ENCODE measurements around the gene FAM174C.

The FAM174C gene

DNA sequence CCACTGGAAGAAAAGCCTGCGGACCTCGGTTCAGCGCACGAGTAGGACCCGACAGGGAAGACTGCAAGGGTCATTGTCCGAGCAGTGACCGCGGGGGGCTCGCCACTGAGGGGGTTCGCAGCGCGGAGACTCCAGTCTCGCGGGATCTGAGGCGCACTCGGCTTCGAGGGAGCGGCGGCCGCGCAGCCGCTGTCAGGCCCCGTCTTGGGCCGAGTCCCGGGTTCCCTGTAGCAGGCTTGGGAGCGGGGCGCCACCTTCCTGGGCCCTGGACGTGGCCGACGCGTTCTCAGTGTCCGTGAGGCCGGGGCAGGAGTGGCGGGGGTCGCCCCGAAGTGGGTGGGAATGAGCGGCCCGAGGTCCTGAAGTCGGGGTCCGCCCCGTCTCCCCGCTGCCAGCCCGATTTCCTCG, 474 bp upstream of the FAM174C start:
- CTCF ChIA-PET = interaction anchor here (0.8 to 1.0 kb wide), 2 partner anchors 8 to 31 kb away, joined by 4 to 5 read pairs; no protein-coding TSS in a partner anchor
- peaks cover 4 to 83% of the 10 kb centered on the region in 2 experiments; a peak in 2 of 3 replicates for H3K36me3 ChIP-seq (ENCODE audit: control insufficient read depth in 2 of 2, insufficient read depth in 1 of 2, low read length in 2 of 2)
- TF ChIP-seq ZNF311 (tag by site-specific recombination; IDR thresholded peaks at IDR 0.05; ENCODE audit: borderline replicate concordance) (no peak), ZNF558 (tag by site-specific recombination; IDR thresholded peaks at IDR 0.05) (no peak), ZNF585B (tag by site-specific recombination; IDR thresholded peaks at IDR 0.05) (no peak), ZNF664 (tag by site-specific recombination; IDR thresholded peaks at IDR 0.05) (no peak), ZNF140 (tag by site-specific recombination; IDR thresholded peaks at IDR 0.05) (no peak), ZNF624 (tag by site-specific recombination; IDR thresholded peaks at IDR 0.05) (no peak), ZNF501 (tag by site-specific recombination; IDR thresholded peaks at IDR 0.05) (peak; percentile 90; the same call in 1 of the 2 replicates), ZNF175 (tag by site-specific recombination; IDR thresholded peaks at IDR 0.05) (no peak), ZNF239 (tag by site-specific recombination; IDR thresholded peaks at IDR 0.05) (no peak), ZFP41 (tag by site-specific recombination; IDR thresholded peaks at IDR 0.05; ENCODE audit: borderline replicate concordance) (no peak), ZNF341 (tag by site-specific recombination; IDR thresholded peaks at IDR 0.05; ENCODE audit: low read depth) (0 out of 2 replicates have a peak, but pooled peaks have one; percentile 8), ZNF37A (tag by site-specific recombination; IDR thresholded peaks at IDR 0.05) (no peak), ZNF629 (tag by site-specific recombination; IDR thresholded peaks at IDR 0.05) (peak; percentile 76), GLI4 (tag by site-specific recombination; IDR thresholded peaks at IDR 0.05) (no peak), GLIS2 (tag by site-specific recombination; IDR thresholded peaks at IDR 0.05) (peak; percentile 74), SP7 (tag by site-specific recombination; IDR thresholded peaks at IDR 0.05) (peak; percentile 70), ZNF658 (tag by site-specific recombination; IDR thresholded peaks at IDR 0.05) (no peak), ZNF138 (tag by site-specific recombination; IDR thresholded peaks at IDR 0.05; ENCODE audit: borderline replicate concordance) (no peak), ZNF366 (tag by site-specific recombination; conservative IDR thresholded peaks at IDR 0.05) (no peak), ZNF837 (tag by site-specific recombination; IDR thresholded peaks at IDR 0.05) (0 out of 2 replicates have a peak, but pooled peaks have one; percentile 67), ZNF2 (tag by site-specific recombination; IDR thresholded peaks at IDR 0.05) (peak; percentile 92), ZNF324 (tag by site-specific recombination; IDR thresholded peaks at IDR 0.05) (peak; percentile 91; the same call in 1 of the 2 replicates), KLF7 (tag by site-specific recombination; IDR thresholded peaks at IDR 0.05; ENCODE audit: borderline replicate concordance) (0 out of 2 replicates have a peak, but pooled peaks have one; percentile 75), ZNF248 (tag by site-specific recombination; IDR thresholded peaks at IDR 0.05) (no peak), ZNF623 (tag by site-specific recombination; IDR thresholded peaks at IDR 0.05) (no peak)
- TF ChIP-seq, protein P1, sequence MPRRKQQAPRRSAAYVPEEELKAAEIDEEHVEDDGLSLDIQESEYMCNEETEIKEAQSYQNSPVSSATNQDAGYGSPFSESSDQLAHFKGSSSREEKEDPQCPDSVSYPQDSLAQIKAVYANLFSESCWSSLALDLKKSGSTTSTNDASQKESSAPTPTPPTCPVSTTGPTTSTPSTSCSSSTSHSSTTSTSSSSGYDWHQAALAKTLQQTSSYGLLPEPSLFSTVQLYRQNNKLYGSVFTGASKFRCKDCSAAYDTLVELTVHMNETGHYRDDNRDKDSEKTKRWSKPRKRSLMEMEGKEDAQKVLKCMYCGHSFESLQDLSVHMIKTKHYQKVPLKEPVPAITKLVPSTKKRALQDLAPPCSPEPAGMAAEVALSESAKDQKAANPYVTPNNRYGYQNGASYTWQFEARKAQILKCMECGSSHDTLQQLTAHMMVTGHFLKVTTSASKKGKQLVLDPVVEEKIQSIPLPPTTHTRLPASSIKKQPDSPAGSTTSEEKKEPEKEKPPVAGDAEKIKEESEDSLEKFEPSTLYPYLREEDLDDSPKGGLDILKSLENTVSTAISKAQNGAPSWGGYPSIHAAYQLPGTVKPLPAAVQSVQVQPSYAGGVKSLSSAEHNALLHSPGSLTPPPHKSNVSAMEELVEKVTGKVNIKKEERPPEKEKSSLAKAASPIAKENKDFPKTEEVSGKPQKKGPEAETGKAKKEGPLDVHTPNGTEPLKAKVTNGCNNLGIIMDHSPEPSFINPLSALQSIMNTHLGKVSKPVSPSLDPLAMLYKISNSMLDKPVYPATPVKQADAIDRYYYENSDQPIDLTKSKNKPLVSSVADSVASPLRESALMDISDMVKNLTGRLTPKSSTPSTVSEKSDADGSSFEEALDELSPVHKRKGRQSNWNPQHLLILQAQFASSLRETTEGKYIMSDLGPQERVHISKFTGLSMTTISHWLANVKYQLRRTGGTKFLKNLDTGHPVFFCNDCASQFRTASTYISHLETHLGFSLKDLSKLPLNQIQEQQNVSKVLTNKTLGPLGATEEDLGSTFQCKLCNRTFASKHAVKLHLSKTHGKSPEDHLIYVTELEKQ (tag by site-specific recombination; IDR thresholded peaks at IDR 0.05; ENCODE audit: borderline replicate concordance) = peak; percentile 44; the same call in 1 of the 2 replicates
- TF ChIP-seq, protein P2, sequence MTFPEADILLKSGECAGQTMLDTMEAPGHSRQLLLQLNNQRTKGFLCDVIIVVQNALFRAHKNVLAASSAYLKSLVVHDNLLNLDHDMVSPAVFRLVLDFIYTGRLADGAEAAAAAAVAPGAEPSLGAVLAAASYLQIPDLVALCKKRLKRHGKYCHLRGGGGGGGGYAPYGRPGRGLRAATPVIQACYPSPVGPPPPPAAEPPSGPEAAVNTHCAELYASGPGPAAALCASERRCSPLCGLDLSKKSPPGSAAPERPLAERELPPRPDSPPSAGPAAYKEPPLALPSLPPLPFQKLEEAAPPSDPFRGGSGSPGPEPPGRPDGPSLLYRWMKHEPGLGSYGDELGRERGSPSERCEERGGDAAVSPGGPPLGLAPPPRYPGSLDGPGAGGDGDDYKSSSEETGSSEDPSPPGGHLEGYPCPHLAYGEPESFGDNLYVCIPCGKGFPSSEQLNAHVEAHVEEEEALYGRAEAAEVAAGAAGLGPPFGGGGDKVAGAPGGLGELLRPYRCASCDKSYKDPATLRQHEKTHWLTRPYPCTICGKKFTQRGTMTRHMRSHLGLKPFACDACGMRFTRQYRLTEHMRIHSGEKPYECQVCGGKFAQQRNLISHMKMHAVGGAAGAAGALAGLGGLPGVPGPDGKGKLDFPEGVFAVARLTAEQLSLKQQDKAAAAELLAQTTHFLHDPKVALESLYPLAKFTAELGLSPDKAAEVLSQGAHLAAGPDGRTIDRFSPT (tag by site-specific recombination; IDR thresholded peaks at IDR 0.05) = no peak
- TF ChIP-seq, protein P3, sequence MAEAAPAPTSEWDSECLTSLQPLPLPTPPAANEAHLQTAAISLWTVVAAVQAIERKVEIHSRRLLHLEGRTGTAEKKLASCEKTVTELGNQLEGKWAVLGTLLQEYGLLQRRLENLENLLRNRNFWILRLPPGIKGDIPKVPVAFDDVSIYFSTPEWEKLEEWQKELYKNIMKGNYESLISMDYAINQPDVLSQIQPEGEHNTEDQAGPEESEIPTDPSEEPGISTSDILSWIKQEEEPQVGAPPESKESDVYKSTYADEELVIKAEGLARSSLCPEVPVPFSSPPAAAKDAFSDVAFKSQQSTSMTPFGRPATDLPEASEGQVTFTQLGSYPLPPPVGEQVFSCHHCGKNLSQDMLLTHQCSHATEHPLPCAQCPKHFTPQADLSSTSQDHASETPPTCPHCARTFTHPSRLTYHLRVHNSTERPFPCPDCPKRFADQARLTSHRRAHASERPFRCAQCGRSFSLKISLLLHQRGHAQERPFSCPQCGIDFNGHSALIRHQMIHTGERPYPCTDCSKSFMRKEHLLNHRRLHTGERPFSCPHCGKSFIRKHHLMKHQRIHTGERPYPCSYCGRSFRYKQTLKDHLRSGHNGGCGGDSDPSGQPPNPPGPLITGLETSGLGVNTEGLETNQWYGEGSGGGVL (tag by site-specific recombination; IDR thresholded peaks at IDR 0.05) = peak; percentile 52
- TF ChIP-seq, protein P4, sequence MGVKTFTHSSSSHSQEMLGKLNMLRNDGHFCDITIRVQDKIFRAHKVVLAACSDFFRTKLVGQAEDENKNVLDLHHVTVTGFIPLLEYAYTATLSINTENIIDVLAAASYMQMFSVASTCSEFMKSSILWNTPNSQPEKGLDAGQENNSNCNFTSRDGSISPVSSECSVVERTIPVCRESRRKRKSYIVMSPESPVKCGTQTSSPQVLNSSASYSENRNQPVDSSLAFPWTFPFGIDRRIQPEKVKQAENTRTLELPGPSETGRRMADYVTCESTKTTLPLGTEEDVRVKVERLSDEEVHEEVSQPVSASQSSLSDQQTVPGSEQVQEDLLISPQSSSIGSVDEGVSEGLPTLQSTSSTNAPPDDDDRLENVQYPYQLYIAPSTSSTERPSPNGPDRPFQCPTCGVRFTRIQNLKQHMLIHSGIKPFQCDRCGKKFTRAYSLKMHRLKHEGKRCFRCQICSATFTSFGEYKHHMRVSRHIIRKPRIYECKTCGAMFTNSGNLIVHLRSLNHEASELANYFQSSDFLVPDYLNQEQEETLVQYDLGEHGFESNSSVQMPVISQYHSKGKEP (tag by site-specific recombination; IDR thresholded peaks at IDR 0.05) = no peak
- TF ChIP-seq, protein P5, sequence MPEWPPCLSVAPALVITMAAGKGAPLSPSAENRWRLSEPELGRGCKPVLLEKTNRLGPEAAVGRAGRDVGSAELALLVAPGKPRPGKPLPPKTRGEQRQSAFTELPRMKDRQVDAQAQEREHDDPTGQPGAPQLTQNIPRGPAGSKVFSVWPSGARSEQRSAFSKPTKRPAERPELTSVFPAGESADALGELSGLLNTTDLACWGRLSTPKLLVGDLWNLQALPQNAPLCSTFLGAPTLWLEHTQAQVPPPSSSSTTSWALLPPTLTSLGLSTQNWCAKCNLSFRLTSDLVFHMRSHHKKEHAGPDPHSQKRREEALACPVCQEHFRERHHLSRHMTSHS (tag by site-specific recombination; IDR thresholded peaks at IDR 0.05) = 0 out of 2 replicates have a peak, but pooled peaks have one; percentile 20

More for the DNA sequence above, 474 bp upstream of the FAM174C start:
- Histone ChIP-seq H3K4me1 (ENCODE audit: control insufficient read depth, insufficient read depth, low read length) (peaks cover 16% of the 10 kb centered on the region), H3K9me3 (ENCODE audit: control insufficient read depth, insufficient read depth, low read depth, low read length) (no peaks in the 10 kb centered on the region), H3K27ac (ENCODE audit: extremely low read depth, low read depth, low read length) (peak overlapping the region; percentile 98), H3K4me3 (ENCODE audit: low read depth, low read length) (peak overlapping the region; percentile 44)
- POLR2A ChIA-PET = interaction anchor here (0.6 to 3.4 kb wide), 15 partner anchors 9 to 123 kb away, joined by 3 to 28 read pairs (median 4); partner anchors contain the start of genes ATP5F1D and NDUFS7
